OCI-LY7 (cell line): ENCODE data around the gene ASB2.

Experiments
- EZH2phosphoT487 ChIP-seq: fragments of 200-600 bp; sonication (generic); IDR thresholded peaks from 2 replicates; pipeline ENCODE4 v1.6.1; 2018; ENCODE audit warnings: low read depth, borderline replicate concordance, mild to moderate bottlenecking, mixed run types, antibody characterized with exemption, low read length, moderate library complexity, mixed read lengths
- TF ChIP-seq, protein P1 (sequence below): fragments of 200-600 bp; sonication (generic); conservative IDR thresholded peaks from 2 replicates; pipeline ENCODE4 v1.5.1; 2014; ENCODE audit warnings: mild to moderate bottlenecking, antibody characterized with exemption, low read length, moderate library complexity, mixed read lengths

DNA sequence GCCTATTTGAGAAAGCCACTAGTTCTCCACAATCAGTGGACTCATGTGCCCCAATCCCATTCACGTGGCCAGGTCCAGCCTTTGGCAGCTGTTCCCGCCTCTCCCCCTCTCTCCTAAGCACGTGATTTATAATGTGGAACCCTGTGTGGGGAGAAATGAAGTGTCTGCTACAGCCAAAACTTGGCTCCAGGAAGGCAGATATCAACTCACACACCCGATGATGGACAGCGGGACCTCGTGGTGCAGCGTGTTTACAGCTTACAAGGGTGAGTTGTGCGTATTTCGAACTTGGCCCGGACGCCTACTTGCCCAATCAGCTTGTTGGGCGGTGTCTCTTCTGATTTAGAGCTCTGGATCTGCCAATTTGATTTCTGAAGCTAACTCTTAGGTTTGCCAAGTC is 87.4 kb downstream of the ASB2 start:
- TF ChIP-seq, protein P1, sequence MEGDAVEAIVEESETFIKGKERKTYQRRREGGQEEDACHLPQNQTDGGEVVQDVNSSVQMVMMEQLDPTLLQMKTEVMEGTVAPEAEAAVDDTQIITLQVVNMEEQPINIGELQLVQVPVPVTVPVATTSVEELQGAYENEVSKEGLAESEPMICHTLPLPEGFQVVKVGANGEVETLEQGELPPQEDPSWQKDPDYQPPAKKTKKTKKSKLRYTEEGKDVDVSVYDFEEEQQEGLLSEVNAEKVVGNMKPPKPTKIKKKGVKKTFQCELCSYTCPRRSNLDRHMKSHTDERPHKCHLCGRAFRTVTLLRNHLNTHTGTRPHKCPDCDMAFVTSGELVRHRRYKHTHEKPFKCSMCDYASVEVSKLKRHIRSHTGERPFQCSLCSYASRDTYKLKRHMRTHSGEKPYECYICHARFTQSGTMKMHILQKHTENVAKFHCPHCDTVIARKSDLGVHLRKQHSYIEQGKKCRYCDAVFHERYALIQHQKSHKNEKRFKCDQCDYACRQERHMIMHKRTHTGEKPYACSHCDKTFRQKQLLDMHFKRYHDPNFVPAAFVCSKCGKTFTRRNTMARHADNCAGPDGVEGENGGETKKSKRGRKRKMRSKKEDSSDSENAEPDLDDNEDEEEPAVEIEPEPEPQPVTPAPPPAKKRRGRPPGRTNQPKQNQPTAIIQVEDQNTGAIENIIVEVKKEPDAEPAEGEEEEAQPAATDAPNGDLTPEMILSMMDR, result no peak
- TF ChIP-seq EZH2phosphoT487, result no peak
